ENCODE data around the gene TAAR9.
A peak's percentile ranks its signal among the peaks of the same experiment; 100 is the strongest.
"Not testable (repeated sequence)": the region's sequence is repeated elsewhere in the genome, so short reads cannot be mapped to it uniquely, and the experiment has no call there.

The TAAR9 gene

GRCh38 chr6:132513831-132514545 lies 24.1 kb upstream of the TAAR9 start:
- DNase-seq (ENCODE audit: low read depth in 2 of 2), result no peak

DNA sequence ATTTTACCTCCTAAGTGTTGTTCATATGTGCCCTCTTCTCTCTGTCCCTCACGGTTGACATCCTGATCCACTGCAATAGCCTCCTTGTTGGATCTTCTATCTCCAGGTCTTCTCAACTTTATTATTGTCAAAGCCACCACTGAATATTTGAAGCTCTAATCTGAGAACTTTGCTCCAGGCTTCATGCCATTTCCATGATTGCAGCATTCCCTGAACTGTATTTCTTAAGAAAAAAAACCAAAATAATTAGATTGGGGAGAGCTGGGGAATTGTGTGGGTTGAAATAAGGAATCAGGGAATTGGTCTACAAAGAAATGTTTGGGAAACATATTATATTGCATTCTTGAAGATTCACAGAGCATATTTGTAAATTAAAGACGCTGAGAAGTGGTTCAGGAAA lies 22.7 kb upstream of the TAAR9 start:
- DNase-seq (ENCODE audit: low read depth in 2 of 2), result no peak

DNA sequence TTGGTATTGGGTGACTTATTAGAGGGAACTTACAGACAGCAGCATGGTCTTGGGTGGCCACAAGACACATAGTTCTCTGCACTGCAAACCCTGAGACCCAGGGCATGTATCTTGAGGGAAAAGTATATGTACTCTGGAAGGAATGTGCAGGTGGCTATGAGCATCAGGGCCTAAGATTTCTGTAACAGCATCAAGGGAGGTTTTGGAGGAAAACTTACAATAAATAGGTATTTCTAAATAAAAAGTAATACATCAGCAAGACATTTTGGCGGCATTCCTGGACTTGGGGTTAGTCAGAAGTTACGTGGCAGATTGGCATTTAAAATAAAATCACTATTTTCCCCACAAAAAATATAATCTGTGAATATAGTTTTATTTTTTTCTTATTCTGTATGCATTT lies 17.1 kb upstream of the TAAR9 start:
- no peak for DNase-seq (ENCODE audit: low read depth in 2 of 2)

DNA sequence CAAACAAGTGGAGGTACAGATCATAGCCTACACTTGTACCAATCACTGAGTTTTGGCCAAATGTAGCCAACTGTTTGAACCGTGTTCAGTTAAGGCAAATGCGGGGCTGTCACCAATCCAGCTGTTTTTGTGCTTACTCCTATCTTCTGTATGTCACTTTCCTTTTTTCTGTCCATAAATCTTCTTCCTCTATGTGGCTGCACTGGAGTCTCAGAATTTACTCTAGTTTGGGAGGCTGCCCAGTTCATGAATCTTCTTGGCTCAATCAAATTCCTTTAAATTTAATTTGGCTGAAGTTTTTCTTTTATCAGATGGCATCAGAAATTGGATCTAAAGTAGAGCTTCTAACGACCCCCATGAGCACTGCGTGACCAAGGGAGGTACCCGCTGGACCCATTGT lies 13.4 kb upstream of the TAAR9 start:
- no peak for DNase-seq (ENCODE audit: low read depth in 2 of 2)

GRCh38 chr6:132525866-132526265 lies 12.2 kb upstream of the TAAR9 start:
- no peak for DNase-seq (ENCODE audit: low read depth in 2 of 2)

GRCh38 chr6:132526461-132526860 lies 11.6 kb upstream of the TAAR9 start:
- DNase-seq (ENCODE audit: low read depth in 2 of 2), result no peak

DNA sequence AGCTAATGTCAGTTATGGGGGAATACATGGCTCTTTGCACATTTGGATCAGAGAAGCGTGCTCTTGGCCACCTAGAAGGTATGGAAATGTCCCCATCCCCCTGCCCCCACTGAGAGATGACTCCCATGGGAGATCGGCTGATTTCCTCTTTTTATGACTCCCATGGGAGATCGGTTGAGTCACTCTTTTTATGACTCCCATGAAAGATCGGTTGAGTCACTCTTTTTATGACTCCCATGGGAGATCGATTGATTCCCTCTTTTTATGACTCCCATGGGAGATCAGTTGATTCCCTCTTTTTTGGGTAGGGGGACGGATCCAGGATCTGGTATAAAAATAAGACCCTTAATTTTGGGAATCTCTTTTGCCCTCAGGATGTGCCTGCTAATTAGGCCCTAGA lies 10.3 kb upstream of the TAAR9 start:
- DNase-seq (ENCODE audit: low read depth in 2 of 2), result no peak

DNA sequence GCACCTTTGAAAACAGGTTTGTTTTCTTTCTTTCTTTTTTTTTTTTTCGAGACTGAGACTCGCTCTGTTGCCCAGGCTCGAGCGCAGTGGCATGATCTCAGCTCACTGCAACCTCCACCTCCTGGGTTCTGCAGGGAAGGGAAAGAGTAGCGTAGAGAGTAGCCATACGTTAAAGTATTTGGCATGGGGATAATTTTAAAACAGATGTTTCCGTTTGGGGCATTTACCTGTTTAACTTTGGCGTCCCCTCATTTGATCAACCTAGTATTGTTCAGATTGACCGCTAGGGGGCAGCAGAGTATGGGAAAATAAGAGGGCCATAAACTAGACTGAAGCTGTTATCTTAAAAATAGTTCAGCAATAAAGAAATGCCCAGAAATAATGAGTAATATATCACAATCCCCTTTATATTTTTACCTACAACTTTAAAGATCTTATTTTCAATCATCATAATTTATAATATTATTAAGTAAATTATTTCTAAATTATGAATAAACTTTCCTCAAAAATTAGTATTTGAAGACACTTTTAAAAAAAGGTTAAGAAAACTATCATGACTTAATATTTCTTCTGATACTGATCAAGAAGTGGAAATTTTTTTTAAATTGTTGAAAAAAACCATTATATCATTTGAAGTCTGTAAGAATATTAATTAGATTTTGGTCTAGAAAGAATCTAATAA lies 7.6 kb upstream of the TAAR9 start:
- peak; percentile 63 to 65 for DNase-seq (ENCODE audit: low read depth in 2 of 2)

DNA sequence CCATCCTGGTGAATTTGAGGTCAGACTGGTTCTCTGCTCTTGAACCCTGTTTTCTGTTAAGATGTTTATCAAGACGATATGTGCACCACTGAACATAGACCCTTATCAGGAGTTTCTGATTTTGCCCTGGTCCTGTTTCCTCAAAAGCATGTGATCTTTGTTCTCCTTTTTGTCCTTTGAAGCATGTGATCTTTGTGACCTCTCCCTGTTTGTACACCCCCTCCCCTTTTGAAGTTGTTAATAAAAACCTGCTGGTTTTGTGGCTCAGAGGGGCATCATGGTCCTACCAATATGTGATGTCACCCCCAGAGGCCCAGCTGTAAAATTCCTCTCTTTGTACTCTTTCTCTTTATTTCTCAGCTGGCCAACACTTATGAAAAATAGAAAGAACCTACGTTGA lies 3.5 kb upstream of the TAAR9 start:
- not testable (repeated sequence) for DNase-seq (ENCODE audit: low read depth in 2 of 2)

- DNase-seq (ENCODE audit: low read depth in 2 of 2), result no peak
Observed at GRCh38 chr6:132537145-132537544, 932 bp upstream of the TAAR9 start.

DNA sequence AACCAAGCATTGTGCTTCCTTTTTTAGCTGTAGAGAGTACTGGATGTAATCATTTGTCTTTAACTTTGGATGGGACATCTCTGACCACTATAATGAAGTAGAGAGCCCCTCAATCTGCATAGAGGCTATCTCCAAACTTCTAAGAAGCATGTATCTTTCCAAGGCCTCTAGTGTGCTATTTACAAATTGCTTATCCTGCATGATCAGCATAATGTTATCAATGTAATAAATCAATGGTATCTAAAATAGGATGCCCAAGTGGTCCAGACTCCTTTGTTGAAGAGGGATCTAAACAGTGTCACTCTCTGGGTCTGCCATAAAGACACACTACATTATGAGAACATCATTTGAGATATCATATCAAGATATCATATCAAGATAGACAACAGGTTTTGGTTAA lies 6.7 kb downstream of the TAAR9 start:
- no peak for DNase-seq (ENCODE audit: low read depth in 2 of 2)

GRCh38 chr6:132548746-132549463 lies 10.8 kb downstream of the TAAR9 start:
- DNase-seq (ENCODE audit: low read depth in 2 of 2), result no peak

DNA sequence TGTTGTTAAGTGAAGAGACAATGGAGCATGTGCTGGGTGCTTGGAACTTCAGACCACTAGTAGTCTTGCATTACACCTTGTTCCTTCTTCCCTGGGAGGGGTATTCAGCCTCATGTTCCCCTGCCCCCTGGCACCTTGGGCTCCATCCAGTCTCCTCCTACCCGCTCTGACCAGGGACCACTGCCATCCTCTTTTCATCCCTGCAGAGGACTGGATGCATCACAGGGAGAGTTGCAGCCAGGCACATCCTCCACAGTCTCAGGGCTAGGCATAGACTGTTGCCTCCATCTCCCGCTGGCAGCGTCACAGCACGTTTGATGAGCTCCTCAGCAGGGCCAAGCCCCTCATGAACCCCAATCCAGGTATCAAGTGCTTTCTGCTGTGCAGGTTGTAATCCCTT lies 13.1 kb downstream of the TAAR9 start:
- DNase-seq (ENCODE audit: low read depth in 2 of 2), result no peak

DNA sequence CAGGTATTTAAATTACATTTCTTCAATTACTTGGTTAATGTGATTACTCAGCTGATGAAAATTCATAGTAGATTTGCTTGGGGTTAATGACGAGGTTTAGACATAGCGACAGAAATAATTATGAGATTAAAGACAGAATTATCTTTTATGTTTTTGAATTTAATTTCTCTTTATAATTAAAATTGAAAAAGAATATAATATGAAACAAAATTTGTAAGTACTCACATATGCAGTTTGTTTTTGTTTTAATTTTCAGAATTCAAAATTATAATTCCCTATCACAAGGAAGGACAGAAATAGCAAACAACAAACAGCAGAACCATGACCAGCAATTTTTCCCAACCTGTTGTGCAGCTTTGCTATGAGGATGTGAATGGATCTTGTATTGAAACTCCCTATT lies 14.3 kb downstream of the TAAR9 start, which contains the start of gene TAAR8:
TAAR8 (plus strand) TSS at position 301 of the 400 bp plus-strand sequence; CDS start at position 322, 21 bp downstream.
- no peak for DNase-seq (ENCODE audit: low read depth in 2 of 2)

DNA sequence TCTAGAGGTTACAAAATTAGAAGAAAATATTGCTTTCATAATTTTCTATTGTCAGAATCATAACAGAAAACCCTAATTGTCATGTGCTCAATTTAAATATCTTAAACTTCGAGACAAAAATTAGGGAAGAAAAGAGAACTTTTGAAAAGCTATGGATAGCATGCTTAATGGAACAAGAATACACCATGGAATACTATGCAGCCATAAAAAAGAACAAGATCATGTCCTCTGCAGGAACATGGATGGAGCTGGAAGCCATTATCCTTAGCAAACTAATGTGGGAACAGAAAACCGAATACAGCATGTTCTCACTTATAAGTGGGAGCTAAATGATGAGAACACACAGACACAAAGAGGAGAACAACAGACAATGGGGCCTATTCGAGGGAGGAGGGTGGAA lies 22.0 kb downstream of the TAAR9 start:
- DNase-seq (ENCODE audit: low read depth in 2 of 2), result not testable (repeated sequence)

GRCh38 chr6:132566404-132566803 lies 28.3 kb downstream of the TAAR9 start:
- DNase-seq (ENCODE audit: low read depth in 2 of 2), result no peak

DNA sequence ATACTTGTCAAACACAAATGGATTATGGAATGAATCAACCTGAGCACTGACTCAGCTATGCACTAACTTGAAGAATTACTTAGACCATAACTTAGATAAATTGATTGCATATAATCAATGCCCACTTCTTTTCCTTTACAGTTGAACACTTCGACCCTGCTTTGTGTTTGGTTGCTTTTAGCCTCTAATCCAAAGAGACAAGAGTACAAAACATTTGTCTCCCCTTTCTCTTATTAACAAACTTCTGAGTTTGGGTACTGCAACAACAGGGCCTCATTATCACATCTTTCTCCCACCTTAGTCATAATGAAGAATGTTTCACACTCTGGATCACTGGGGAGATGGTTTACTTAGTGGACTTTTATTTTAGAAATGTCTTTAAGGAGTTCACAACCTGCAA lies 29.5 kb downstream of the TAAR9 start:
- DNase-seq (ENCODE audit: low read depth in 2 of 2), result no peak

GRCh38 chr6:132568611-132569010 lies 30.5 kb downstream of the TAAR9 start:
- DNase-seq (ENCODE audit: low read depth in 2 of 2), result no peak

DNA sequence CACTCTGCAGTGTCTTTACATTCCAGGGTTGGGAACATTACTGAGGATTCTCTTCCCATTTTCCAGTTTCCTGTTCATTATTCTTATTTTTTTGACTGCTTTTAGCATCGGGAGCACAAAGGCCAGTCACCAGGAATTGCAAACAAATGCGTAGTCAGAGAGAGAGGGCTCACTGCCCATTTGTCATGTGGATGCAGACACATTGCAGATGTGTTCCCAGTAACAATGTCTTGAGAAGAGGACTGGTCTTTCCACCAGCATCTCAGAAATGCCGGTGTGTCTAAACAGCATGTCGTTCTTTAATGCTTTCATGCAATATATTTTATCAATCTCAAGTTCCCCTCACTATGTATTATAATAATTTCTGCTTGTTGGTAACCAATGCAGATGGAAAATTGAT lies 31.1 kb downstream of the TAAR9 start:
- no peak for DNase-seq (ENCODE audit: low read depth in 2 of 2)

DNA sequence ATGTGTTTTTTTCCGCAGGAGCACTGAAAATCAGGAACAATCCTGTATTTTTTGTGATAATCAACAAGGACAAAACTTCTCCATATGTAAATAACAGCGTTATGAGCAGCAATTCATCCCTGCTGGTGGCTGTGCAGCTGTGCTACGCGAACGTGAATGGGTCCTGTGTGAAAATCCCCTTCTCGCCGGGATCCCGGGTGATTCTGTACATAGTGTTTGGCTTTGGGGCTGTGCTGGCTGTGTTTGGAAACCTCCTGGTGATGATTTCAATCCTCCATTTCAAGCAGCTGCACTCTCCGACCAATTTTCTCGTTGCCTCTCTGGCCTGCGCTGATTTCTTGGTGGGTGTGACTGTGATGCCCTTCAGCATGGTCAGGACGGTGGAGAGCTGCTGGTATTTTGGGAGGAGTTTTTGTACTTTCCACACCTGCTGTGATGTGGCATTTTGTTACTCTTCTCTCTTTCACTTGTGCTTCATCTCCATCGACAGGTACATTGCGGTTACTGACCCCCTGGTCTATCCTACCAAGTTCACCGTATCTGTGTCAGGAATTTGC lies 32.2 kb downstream of the TAAR9 start, which contains the start of gene TAAR6:
TAAR6 (plus strand) TSS at position 102 of the 557 bp plus-strand sequence; CDS start at position 102, 0 bp downstream.
- DNase-seq (ENCODE audit: low read depth in 2 of 2), result no peak

GRCh38 chr6:132571774-132572173 lies 33.7 kb downstream of the TAAR9 start:
- DNase-seq (ENCODE audit: low read depth in 2 of 2), result no peak

GRCh38 chr6:132584698-132585097 lies 46.6 kb downstream of the TAAR9 start:
- DNase-seq (ENCODE audit: low read depth in 2 of 2), result no peak

Measured in stimulated activated CD4-positive, alpha-beta T cell treated with anti-CD3 and anti-CD28 coated beads, Interleukin-4, amount 100 ng/mL, for 48 hours (primary cell).